RWPE1 (cell line): ENCODE results near the gene ZNF783.
"Not testable (repeated sequence)": the region's sequence is repeated elsewhere in the genome, so short reads cannot be mapped to it uniquely, and the experiment has no call there.

Experiments used
- CTCF ChIA-PET: fragments of 350-600 bp; sonication (Branson Sonifier 250); formaldehyde crosslinking; extraction: SDS; loops from one replicate; lab custom pipeline; 2021; lab: Yijun Ruan, JAX
- POLR2A ChIA-PET: fragments of 400-600 bp; formaldehyde crosslinking; extraction: SDS; loops from one replicate; lab custom pipeline; 2020; ENCODE audit warnings: antibody characterized with exemption; ENCODE audit not compliant: low non-redundant PET; lab: Yijun Ruan, JAX
- DNase-seq: peaks from one replicate; pipeline ENCODE4 v3.0.0; 2012; ENCODE audit warnings: low spot score
- H3K27ac ChIP-seq: fragments of 450-650 bp; 2 replicates; pipeline ENCODE4 v1.5.1; 2017
- TF ChIP-seq, protein P1 (sequence below): fragments of 450-650 bp; conservative IDR thresholded peaks from 2 replicates; pipeline ENCODE4 v1.5.1; 2017; ENCODE audit warnings: low read depth, mild to moderate bottlenecking

The ZNF783 gene

DNA sequence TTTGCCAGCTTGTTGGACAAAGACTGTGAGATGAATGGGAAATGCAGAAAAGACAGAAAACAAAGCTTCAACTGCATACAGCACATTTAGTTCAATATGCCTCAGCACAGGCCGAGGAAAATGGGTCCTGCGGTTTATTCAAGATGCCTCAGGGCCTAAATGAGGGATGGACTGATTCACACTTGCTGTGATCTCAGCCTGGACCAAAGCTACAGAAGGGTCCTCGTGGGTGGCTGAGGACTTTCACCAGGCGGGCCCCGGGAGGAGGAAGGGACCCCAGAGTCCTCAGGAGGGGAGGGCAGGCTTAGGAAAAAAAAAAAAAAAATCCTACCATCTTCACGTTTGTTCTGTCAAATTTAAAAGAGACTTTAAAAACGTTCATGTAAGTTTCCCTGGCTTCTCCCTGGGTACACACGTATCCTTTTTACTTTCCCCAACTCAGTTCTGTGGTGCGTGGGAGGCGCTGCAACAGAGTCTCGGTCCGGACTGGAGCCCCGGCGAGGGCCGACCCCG, 624 bp upstream of the ZNF783 start:
- CTCF ChIA-PET = interaction anchor here (0.6 to 1.0 kb wide), 4 partner anchors 21 to 486 kb away, joined by 3 to 5 read pairs (median 4); partner anchors contain the start of gene ZNF282
- DNase-seq = peak; percentile 43
- TF ChIP-seq, protein P1, sequence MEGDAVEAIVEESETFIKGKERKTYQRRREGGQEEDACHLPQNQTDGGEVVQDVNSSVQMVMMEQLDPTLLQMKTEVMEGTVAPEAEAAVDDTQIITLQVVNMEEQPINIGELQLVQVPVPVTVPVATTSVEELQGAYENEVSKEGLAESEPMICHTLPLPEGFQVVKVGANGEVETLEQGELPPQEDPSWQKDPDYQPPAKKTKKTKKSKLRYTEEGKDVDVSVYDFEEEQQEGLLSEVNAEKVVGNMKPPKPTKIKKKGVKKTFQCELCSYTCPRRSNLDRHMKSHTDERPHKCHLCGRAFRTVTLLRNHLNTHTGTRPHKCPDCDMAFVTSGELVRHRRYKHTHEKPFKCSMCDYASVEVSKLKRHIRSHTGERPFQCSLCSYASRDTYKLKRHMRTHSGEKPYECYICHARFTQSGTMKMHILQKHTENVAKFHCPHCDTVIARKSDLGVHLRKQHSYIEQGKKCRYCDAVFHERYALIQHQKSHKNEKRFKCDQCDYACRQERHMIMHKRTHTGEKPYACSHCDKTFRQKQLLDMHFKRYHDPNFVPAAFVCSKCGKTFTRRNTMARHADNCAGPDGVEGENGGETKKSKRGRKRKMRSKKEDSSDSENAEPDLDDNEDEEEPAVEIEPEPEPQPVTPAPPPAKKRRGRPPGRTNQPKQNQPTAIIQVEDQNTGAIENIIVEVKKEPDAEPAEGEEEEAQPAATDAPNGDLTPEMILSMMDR = no peak
- peak overlapping the region; percentile 89 for H3K27ac ChIP-seq
- POLR2A ChIA-PET = interaction anchor here (0.5 to 0.6 kb wide), 2 partner anchors 142 to 160 kb away, joined by 3 to 12 read pairs; no protein-coding TSS in a partner anchor

GRCh38 chr7:149266451-149266850, 4.5 kb downstream of the ZNF783 start:
- TF ChIP-seq, protein P1 = no peak
- CTCF ChIA-PET = no interaction called here
- DNase-seq = no peak
- POLR2A ChIA-PET = no interaction called here
- H3K27ac ChIP-seq = no peak overlapping the region

- no peak for DNase-seq
- TF ChIP-seq, protein P1 = no peak
- ChIA-PET POLR2A (no interaction called here), CTCF (interaction anchor here (0.7 kb wide), 1 partner anchor 24 kb away, joined by 4 read pairs; no protein-coding TSS in a partner anchor)
- no peak overlapping the region for H3K27ac ChIP-seq
Observed at GRCh38 chr7:149267733-149268132, 5.7 kb downstream of the ZNF783 start.

GRCh38 chr7:149274424-149274823, 12.4 kb downstream of the ZNF783 start:
- H3K27ac ChIP-seq, CTCF ChIA-PET, DNase-seq, POLR2A ChIA-PET: not testable (repeated sequence)

DNA sequence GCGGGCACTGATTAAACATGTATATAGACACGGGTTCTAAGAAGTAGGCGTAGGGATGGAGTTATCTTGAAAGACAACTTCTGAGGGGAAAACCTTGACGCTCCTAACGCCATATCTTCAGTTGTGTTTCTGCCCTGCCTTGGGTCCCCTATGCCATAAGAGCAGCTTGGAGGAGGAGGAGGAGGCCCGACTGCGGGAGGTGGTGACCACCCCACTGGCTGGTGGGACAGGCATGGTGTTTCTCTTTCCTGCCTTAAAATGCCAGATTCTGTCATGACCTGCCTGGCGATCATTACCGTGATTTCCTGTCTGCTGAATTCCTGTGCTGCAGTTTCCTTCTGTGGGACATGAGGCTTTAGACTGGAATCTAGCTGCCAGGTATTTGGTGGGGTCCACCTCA, 15.9 kb downstream of the ZNF783 start:
- TF ChIP-seq, protein P1 = no peak
- no peak for DNase-seq
- POLR2A ChIA-PET = no interaction called here
- 0 out of 2 replicates have a peak overlapping the region, but pooled peaks have one; percentile 7 for H3K27ac ChIP-seq
- CTCF ChIA-PET = no interaction called here

- CTCF ChIA-PET = no interaction called here
- peak overlapping the region; percentile 7; the same call in 1 of the 2 replicates for H3K27ac ChIP-seq
- TF ChIP-seq, protein P1 = no peak
- no peak for DNase-seq
- POLR2A ChIA-PET = no interaction called here
Observed at GRCh38 chr7:149278396-149278795, 16.4 kb downstream of the ZNF783 start.

GRCh38 chr7:149279111-149279743, 17.2 kb downstream of the ZNF783 start:
- TF ChIP-seq, protein P1 = no peak
- POLR2A ChIA-PET = no interaction called here
- CTCF ChIA-PET = no interaction called here
- no peak for DNase-seq
- H3K27ac ChIP-seq = no peak overlapping the region
